Measurements from ENCODE around the gene BCL2.

BCL2 gene

DNA sequence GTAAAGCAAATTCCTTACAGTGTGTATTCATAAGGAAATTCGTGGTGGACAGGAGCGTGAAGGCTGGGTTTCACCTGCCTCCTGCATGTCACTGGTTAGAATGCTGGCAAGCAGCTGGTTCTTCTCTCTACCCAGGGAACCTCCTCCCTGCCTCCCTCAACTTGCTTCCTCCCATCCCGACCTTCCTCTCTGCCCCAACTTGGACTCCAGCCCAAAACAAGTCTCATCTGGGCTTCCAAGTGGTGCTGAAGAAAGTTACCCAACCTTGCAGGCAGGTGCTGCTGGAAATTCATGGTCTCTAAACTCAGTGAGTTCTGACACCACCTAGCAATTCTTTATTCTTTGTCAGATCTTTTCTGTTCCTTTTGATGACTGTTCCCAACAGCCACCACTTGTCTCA lies 184.5 kb downstream of the BCL2 start:
- no peak for DNase-seq

- no peak for DNase-seq
These were observed 186.8 kb downstream of the BCL2 start for GRCh38 chr18:63132819-63133200.

GRCh38 chr18:63131959-63132818 lies 187.4 kb downstream of the BCL2 start:
- no peak for DNase-seq

GRCh38 chr18:63131106-63131958 lies 188.2 kb downstream of the BCL2 start:
- peak; percentile 70 for DNase-seq

DNA sequence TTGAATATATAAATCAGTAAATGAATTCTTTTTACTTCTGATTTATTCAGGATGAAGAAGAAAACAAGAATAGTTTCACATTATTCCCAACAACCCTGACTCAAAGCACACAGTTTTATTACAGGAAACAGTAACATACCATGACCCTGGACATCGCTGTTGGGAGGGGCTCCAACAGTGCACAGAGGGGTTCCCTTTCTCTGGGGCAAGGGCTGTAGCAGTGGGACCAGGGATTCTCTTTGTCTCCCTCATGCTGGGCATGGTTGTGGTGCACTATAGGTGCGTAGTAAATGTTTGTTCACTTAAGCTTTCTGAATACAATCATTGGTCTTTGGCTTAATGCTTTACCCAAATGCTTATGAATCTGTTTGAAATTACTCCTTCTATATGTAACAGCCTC lies 189.4 kb downstream of the BCL2 start:
- no peak for DNase-seq

GRCh38 chr18:63128237-63128974 lies 191.2 kb downstream of the BCL2 start:
- DNase-seq = no peak

DNA sequence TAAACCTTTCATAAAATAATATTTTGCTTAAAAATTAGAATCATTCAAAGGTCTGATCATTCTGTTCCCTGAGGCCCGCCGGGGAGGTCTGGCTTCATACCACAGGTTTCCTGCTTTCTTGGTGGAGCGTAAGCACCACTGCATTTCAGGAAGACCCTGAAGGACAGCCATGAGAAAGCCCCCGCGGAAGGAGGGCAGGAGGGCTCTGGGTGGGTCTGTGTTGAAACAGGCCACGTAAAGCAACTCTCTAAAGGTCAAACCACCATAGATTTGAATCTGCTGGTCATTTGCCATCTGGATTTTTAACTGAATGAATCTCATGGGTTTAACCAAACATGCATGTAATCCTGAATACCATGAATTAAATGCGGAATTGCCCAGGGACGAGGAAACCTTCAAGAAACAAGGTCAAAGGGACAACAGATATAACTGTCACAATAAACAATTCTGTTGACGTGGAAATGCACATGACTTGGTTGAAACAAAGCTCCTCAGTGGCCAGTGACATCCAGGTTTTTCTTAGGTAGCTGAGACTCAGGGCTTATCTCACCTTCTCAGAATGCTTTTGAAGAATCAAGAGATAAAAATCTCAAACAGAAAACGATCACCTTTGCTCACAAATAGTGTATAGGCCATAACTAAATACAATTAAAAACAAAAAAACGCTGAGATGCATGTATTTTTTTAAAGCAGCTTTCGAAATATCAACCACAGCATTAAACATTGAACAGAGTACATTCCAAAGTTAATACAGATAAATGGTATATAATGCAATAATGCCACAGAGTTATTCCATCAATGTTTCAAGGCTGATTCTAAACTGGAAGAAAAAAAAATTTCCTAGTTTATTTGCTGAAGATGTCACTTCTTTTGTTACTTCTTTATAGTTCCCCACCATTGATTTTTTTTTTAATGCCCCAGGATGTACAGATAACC lies 193.2 kb downstream of the BCL2 start:
- DNase-seq = no peak

- DNase-seq = no peak
These were observed 198.9 kb downstream of the BCL2 start for GRCh38 chr18:63120620-63121019.

GRCh38 chr18:63119647-63120046 lies 199.9 kb downstream of the BCL2 start:
- peak; percentile 43 for DNase-seq

DNA sequence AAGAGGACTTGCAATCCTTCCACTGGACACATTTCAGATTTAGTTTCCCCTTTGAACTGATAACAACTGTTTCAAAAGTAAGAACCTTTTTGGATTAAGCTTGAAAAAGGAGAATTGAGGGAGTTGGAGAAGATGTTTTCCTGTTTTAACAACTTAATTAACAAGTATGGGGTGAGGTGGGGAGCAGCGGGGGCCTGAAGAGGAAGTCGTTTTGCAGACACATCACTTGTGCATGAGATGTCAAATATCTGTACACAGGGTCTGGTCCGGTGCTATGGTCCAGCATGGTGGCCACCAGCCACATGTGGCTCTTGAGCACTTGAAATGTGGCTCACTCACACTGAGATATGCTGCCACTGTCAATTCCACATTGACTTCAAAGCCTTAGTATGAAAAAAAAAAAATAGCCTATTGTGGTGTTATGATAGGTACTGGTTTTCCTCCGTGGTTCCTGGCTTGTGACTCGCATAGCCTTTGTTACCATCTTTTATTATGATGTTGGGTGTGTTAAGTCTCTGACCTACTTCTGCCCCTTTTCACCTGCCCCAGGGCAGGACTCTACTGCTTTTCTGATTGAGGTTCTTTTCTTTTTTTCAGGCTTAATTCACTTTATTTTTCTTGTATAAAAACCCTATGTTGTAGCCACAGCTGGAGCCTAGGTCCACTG lies 205.5 kb downstream of the BCL2 start:
- DNase-seq = no peak

DNA sequence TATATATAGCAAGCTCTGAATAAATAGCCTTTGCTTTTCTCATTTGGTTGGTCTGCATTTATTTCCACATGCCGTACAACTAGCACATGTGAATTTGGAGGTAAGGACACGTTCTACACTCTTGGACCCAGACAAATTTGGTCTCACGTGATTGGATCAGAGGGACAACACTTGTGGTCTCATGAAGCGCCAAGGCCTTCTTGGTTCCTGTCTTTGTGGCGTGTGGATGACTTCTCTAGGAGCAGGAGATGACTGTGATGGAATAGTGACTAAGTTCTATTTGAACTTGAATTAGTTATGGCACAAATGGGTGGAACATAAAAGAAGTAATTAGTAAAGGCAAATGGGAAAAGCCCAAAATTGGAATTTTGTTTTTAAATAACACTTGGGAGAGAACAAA lies 206.9 kb downstream of the BCL2 start:
- no peak for DNase-seq

DNA sequence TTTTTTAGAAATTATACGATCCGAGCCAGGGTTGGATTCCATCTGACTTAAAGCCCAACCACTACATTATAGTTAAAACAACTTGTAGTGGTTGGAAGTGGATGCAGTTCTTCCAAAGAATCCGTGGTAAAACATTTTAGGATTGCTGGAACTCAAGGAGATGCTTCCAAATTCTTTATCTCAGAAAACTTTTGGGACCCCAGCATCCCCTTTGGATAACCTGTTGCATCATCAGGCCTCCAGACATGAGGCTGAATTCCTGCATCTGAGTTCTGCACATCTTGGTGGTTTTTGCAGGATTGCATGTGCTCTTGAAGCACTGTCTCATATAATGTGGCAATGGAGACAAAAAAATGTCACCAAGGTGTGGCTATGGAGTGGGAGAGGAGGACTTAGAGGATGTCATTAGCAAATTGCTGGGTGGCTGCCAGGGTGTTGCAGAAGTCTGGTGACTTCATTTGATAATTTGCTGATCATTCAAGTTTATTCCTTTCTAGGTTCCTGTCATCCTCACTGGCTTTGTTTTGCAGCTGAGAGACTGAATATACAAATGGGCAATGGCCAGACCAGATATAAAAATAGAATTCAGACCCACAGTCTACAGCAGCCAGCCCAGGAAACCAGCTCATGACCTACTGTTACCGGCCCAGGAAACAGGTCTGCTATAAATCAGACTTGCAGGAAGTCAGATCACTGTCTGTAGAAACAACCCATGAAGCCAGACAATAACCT lies 207.7 kb downstream of the BCL2 start:
- no peak for DNase-seq

DNA sequence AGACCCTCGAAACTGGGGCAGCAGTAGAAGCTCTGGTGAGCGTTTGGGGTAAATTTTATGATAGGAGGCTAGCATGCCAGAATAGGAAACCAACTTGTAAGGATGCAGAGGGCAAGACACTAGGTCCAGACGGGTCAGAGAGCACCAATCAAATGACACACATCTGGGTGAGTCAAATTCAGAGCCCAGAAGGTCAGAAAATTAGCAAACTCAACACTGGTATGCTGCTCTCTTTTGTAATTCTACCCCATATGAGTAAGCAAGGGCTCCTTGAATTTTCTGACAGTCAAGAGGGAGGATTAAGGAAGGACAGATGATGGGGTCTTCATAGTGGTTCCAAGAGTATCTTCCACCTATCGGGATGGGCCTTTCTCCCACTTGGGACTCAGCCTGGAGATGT lies 209.8 kb downstream of the BCL2 start:
- DNase-seq = no peak

GRCh38 chr18:63109022-63109421 lies 210.5 kb downstream of the BCL2 start:
- DNase-seq = no peak

DNA sequence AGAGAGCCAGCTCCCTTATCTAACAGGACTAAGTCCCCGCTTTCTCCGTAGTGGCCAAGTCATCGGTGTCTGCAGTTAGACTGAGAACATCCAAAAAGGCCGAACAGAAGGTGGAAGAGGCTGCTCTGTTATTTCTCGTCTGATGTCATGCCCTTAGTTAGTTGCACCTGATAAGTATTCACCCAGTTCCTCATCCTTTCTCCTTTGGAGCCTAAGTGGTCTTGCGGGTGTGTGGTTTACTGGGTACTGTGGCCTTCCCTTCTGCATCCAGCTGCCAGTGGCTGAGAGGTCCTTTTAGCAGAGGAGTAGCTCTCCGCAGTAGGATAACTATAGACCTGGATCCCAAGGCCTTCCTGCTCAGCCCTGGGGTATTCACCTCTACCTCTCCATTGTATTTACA lies 211.6 kb downstream of the BCL2 start:
- DNase-seq = no peak

DNA sequence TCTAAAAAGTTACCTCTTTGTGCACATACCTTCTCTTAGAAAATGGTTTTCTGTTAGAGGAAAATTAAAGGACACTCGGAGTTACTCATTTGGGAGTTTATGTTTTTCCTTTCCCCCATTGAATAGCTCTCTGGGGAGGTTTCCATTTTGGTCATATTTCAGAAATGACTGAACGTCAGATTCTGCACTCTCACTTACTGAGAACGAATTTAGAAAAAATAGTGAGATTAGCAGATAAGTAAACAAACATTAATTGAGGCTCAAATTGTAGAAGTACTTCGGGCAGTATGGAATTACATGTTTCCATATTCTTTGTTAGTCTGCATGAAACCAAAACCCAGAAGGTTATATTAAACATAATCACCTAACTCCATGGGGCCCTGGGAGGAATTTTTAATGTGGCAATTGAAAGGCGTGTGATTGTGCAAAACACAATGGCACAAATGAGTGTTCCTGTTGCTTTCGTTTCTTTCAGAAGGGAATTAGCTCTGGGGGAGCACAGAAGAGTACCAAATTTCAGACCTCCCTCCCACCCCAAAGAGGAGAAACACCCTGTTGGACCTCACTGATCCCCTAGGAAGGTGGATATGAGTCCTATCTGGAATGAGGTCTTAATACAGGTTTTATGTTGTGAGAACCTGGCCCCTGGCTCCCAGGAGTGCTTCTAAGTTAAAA lies 212.3 kb downstream of the BCL2 start:
- DNase-seq = no peak

DNA sequence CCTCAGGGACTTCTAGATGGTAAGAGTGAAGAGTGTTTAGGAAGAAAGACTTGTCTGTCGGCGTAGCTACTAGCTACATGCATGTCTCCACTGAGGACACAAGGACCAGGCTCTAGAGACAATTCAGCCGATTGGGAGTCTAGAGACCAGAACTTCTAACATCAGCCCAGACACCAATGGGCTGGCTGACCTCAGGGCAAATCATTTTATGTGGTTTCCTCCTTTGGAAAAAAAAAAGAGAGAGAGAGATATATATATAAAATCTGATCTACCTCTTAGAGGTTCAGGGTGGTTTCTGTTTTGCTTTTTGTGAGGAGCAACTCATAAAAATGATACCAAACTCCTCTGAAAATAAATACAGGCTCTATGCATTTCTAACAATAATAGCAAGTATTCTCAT lies 212.8 kb downstream of the BCL2 start:
- DNase-seq = no peak

GRCh38 chr18:63105636-63106316 lies 213.8 kb downstream of the BCL2 start:
- peak; percentile 36 for DNase-seq

GRCh38 chr18:63104868-63105267 lies 214.7 kb downstream of the BCL2 start:
- peak; percentile 28 for DNase-seq
